BE2C (cell line): ENCODE measurements around the gene XRN2.

ENCODE experiments used
- DNase-seq: peaks from one replicate; pipeline ENCODE4 v3.0.0-alpha.2; 2020
- H3K27me3 ChIP-seq: fragments of 250-450 bp; sonication (Bioruptor Pico); 2 replicates; pipeline ENCODE4 v1.5.1; 2020; ENCODE audit warnings: mild to moderate bottlenecking
- H3K36me3 ChIP-seq: fragments of 250-450 bp; sonication (Bioruptor Pico); 2 replicates; pipeline ENCODE4 v1.5.1; 2020; ENCODE audit warnings: mild to moderate bottlenecking
- H3K4me1 ChIP-seq: fragments of 250-450 bp; sonication (Bioruptor Pico); 2 replicates; pipeline ENCODE4 v1.5.1; 2020
- H3K4me3 ChIP-seq: 2 replicates; pipeline ENCODE4 v1.5.1; 2011; ENCODE audit warnings: low read depth, low read length
- H3K9me3 ChIP-seq: fragments of 250-450 bp; sonication (Bioruptor Pico); 2 replicates; pipeline ENCODE4 v1.5.1; 2020
- CTCF ChIP-seq: IDR thresholded peaks from 2 replicates; pipeline ENCODE4 v1.5.1; 2012; ENCODE audit warnings: mild to moderate bottlenecking, low read depth, low read length

The XRN2 gene

DNA sequence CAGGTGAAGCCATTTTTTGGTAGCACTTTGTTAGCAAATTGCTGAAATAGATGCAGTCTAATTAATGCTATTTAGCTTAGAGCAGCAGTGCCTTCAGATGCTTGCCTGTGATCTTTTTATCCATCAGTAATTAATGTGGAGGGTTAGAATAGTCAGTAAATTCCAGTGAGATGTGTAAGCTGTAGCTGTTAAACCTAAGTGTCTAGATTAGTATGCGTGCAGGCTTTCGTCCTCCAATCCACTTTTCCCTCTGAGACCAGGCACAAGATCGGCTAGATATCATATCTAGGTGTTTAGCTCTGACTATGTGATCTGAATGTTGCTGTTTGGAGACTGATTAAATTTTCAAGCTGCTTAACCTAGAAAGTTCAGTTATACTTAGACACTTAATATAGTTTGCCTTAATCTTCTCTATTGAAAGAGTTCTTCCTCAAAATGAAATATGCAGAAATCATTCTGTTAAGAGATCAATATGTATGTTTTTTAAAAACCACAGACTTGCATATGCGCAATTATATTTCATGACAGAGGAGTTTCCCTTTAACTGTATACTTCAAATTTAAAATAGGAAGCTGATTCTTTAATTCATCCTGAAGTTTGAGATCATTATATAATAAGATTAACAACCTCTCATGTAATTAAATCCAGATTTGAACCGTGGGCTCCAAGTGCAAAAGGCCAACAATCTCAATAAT is 41.2 kb downstream of the XRN2 start:
- TF ChIP-seq CTCF = no peak
- Histone ChIP-seq H3K36me3 (peaks cover 66% of the 10 kb centered on the region), H3K9me3 (no peaks in the 10 kb centered on the region), H3K4me3 (no peak overlapping the region), H3K4me1 (peaks cover 5% of the 10 kb centered on the region), H3K27me3 (no peaks in the 10 kb centered on the region)
- DNase-seq = no peak

- no peaks in the 10 kb centered on the region for H3K9me3 ChIP-seq
- no peak overlapping the region for H3K4me3 ChIP-seq
- DNase-seq = no peak
- peaks cover 5% of the 10 kb centered on the region for H3K4me1 ChIP-seq
- peaks cover 68% of the 10 kb centered on the region for H3K36me3 ChIP-seq
- TF ChIP-seq CTCF = no peak
- no peaks in the 10 kb centered on the region for H3K27me3 ChIP-seq
Observed at GRCh38 chr20:21344961-21345360, 41.8 kb downstream of the XRN2 start.

- Histone ChIP-seq H3K36me3 (peaks cover 42% of the 10 kb centered on the region), H3K27me3 (no peaks in the 10 kb centered on the region), H3K4me3 (no peak overlapping the region), H3K9me3 (no peaks in the 10 kb centered on the region), H3K4me1 (no peaks in the 10 kb centered on the region)
- no peak for DNase-seq
- no peak for TF ChIP-seq CTCF
Observed at GRCh38 chr20:21352703-21353102, 49.6 kb downstream of the XRN2 start.

GRCh38 chr20:21353236-21353635 is 50.1 kb downstream of the XRN2 start:
- TF ChIP-seq CTCF = no peak
- H3K4me3 ChIP-seq = no peak overlapping the region
- H3K27me3 ChIP-seq = no peaks in the 10 kb centered on the region
- no peak for DNase-seq
- H3K36me3 ChIP-seq = peaks cover 43% of the 10 kb centered on the region
- H3K4me1 ChIP-seq = no peaks in the 10 kb centered on the region
- no peaks in the 10 kb centered on the region for H3K9me3 ChIP-seq

- H3K36me3 ChIP-seq = peaks cover 43% of the 10 kb centered on the region
- DNase-seq = no peak
- TF ChIP-seq CTCF = no peak
Observed at GRCh38 chr20:21355981-21356380, 52.9 kb downstream of the XRN2 start.

DNA sequence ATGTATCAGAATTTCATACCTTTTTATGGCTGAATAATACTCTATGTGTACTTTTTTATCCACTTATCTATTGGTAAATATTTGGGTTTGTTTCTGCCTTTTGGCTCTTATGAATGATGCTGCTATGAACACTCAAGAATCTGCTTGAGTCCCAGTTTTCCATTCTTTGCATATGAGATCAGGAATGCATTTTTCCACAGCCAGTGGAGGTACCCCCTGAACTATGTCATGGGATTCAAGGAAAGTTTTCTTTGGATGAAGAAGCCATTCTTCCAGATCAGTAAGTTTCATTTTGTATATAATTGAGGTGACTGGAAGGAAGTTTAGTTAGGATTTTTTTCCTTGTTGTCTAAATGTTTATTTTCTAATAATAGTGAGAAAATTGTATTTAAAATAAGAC is 53.3 kb downstream of the XRN2 start:
- Histone ChIP-seq H3K4me3 (no peak overlapping the region), H3K4me1 (no peaks in the 10 kb centered on the region), H3K36me3 (peaks cover 47% of the 10 kb centered on the region), H3K27me3 (no peaks in the 10 kb centered on the region), H3K9me3 (no peaks in the 10 kb centered on the region)
- no peak for TF ChIP-seq CTCF
- DNase-seq = no peak

More at GRCh38 chr20:21355981-21356380, 52.9 kb downstream of the XRN2 start:
- no peak overlapping the region for H3K4me3 ChIP-seq
- H3K27me3 ChIP-seq = no peaks in the 10 kb centered on the region
- H3K9me3 ChIP-seq = no peaks in the 10 kb centered on the region
- no peaks in the 10 kb centered on the region for H3K4me1 ChIP-seq
